Activated CD8-positive, alpha-beta T cell treated with anti-CD3 and anti-CD28 coated beads, Interleukin-2, amount 10 ng/mL, durations not matched to agents 7 days and 5 days (primary cell): Measurements from ENCODE around the gene AKR1C4. TPM values are rescaled to one million over a fixed set of nuclear protein-coding genes. Genes with fewer than 3 reads are reported as not detected.

Source experiments
- ATAC-seq: fragments of 150-1000 bp; cut with Tn5 transposase; one replicate; pipeline ENCODE4 v1.10.0; 2021; ENCODE audit warnings: moderate library complexity
- CTCF ChIA-PET: fragments of 350-600 bp; sonication (Branson Sonifier 250); formaldehyde crosslinking; loops from one replicate; lab custom pipeline; 2021; ENCODE audit warnings: antibody characterized with exemption; lab: Charles Lee
- POLR2A ChIA-PET: fragments of 350-600 bp; sonication (Branson Sonifier 250); formaldehyde crosslinking; loops from one replicate; lab custom pipeline; 2021; ENCODE audit warnings: antibody characterized with exemption; lab: Charles Lee
- DNase-seq: peaks from one replicate; pipeline ENCODE4 v3.0.0-alpha.2; 2020
- H3K27ac Mint-ChIP-seq: one replicate; pipeline ENCODE4 v1.8.0; 2021; ENCODE audit warnings: mild to moderate bottlenecking, mixed read lengths
- H3K27me3 Mint-ChIP-seq: one replicate; pipeline ENCODE4 v1.8.0; 2021; ENCODE audit warnings: low read depth, mixed read lengths
- H3K36me3 Mint-ChIP-seq: one replicate; pipeline ENCODE4 v1.8.0; 2021; ENCODE audit warnings: low read depth, mixed read lengths
- H3K4me1 Mint-ChIP-seq: one replicate; pipeline ENCODE4 v1.8.0; 2021; ENCODE audit warnings: low read depth, mixed read lengths
- H3K4me3 Mint-ChIP-seq: one replicate; pipeline ENCODE4 v1.8.0; 2021; ENCODE audit warnings: mild to moderate bottlenecking, mixed read lengths
- H3K9me3 Mint-ChIP-seq: one replicate; pipeline ENCODE4 v1.8.0; 2022; ENCODE audit warnings: mixed read lengths; ENCODE audit not compliant: insufficient read depth
- total RNA-seq, 2 experiments: library from RNA; stranded (reverse); gene quantifications; one replicate each; pipeline ENCODE4 v1.2.3, GENCODE V29; 2021

Gene AKR1C4
- total RNA-seq: not detected

DNA sequence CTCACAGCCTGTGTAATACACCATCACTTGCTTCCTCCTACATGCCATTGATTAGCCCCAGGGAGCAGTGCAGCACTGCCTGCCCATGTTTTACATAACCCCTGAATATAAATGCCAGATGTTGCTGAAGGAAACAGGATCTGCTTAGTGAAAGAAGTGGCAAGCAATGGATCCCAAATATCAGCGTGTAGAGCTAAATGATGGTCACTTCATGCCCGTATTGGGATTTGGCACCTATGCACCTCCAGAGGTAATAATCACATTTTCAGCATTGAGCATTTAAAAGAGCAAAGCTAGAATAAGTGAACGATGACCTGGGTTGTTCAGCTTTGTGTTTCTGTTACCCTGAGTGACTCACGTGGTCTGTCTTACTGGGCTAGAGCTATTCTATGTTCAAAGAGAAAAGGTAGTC, at the start of gene AKR1C4:
AKR1C4 (plus strand) TSS at position 136 of the 412 bp plus-strand sequence; CDS start at position 167, 31 bp downstream.
- ATAC-seq (no peak), DNase-seq (no peak)
- Mint-ChIP-seq H3K4me3 (no peak within 1 kb of the TSS), H3K36me3 (no peaks in the 10 kb centered on the region), H3K9me3 (no peaks in the 10 kb centered on the region), H3K27ac (no peak within 1 kb of the TSS), H3K27me3 (peaks cover 2% of the 10 kb centered on the region), H3K4me1 (no peaks in the 10 kb centered on the region)
- POLR2A ChIA-PET: interaction anchor here (0.6 kb wide), 1 partner anchor 36 kb away, joined by 3 read pairs; no protein-coding TSS in a partner anchor
- CTCF ChIA-PET: no interaction called here

DNA sequence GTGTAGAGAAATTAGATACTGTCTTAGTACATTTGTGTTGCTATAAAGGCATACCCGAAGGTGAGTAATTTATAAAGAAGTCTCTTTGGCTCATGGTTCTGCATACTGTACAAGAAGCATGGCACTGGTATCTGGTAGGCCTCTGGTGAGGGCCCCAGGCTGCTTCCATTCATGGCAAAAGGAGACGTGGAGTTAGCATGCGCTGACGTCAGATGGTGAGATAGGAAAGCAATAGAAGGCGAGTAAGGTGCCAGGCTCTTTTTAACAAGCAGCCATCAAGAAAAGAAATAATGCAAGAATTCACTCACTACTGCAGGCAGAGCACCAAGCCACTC, 49.8 kb upstream of the AKR1C4 start:
- H3K36me3 Mint-ChIP-seq: no peaks in the 10 kb centered on the region
- ChIA-PET POLR2A (no interaction called here), CTCF (no interaction called here)
- ATAC-seq: no peak
- no peak overlapping the region for H3K4me3 Mint-ChIP-seq
- peaks cover 4% of the 10 kb centered on the region for H3K27me3 Mint-ChIP-seq
- H3K27ac Mint-ChIP-seq: no peak overlapping the region
- H3K9me3 Mint-ChIP-seq: peaks cover 14% of the 10 kb centered on the region
- H3K4me1 Mint-ChIP-seq: no peaks in the 10 kb centered on the region
- no peak for DNase-seq

DNA sequence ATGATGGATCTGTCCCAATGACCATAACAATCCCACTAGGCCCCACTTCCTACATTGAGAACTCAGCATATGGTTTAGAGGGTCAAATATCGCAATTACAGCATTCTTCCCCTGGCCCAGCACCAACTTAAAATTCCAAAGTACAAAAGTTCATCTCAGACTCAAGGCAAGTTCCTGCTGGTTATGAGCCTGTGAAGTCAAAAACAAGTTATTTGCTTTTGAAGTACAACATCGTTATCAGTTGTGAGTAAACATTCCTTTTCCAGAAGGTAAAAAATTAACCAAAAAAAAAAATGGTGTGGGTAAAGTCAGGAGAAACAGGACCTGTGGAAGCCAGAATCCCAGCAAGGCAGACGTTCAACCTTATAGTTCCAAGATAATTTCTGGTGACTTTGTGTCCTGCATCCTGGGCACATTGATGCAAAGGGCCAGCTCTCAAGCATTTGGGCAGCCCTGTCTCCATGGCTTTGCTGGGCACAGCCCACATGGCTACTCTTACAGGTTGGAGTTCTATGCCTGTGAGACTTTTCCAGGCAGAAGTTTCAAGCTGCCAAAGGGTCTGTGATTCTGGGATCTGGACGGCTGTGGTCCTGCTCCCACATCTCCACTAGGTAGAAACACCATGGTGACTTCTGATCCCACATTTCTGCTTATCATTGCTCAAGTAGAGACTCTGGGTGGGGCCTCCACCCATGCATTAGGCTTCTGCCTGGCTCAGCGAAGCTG, 49.2 kb upstream of the AKR1C4 start:
- Mint-ChIP-seq H3K27me3 (peaks cover 4% of the 10 kb centered on the region), H3K36me3 (no peaks in the 10 kb centered on the region), H3K9me3 (peaks cover 14% of the 10 kb centered on the region), H3K27ac (no peak overlapping the region), H3K4me1 (no peaks in the 10 kb centered on the region), H3K4me3 (no peak overlapping the region)
- ATAC-seq (no peak), DNase-seq (no peak)
- POLR2A ChIA-PET: no interaction called here
- CTCF ChIA-PET: interaction anchor here (0.7 kb wide), 1 partner anchor 219 kb away, joined by 3 read pairs; no protein-coding TSS in a partner anchor

DNA sequence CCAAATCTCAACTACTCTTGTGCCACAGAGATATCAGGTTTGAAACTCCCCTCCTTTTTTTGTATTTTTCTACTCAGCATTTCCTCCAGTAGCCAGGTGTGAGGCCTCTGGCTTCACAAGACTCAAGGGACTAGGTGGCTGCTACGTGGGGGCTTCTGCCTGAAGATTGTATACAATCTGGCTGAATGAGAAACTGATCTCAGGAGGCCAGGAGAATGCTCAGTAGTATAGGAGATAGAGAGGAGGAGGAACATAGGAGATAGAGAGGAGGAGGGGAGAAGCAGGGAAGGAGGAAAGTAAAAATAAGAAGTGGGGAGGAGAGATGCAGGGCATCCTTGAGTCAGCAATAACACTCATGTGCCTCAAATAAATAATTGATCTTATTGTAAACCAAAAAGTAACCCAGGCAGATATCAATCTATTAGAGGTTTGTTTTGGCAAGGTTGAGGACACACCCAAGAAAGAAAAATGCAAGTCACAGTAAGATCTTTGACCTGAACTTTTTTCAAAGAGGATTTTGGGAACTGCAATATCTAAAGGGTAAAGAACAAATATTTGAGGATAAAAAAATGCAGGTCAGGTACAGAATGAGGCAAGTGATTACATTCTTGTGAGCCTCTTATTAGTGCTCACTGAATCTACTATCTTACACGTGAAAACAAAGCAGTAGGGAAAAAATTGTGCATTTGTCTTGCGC, 48.5 kb upstream of the AKR1C4 start:
- Mint-ChIP-seq H3K4me1 (no peaks in the 10 kb centered on the region), H3K9me3 (peaks cover 14% of the 10 kb centered on the region), H3K36me3 (no peaks in the 10 kb centered on the region), H3K27me3 (peaks cover 4% of the 10 kb centered on the region), H3K27ac (no peak overlapping the region), H3K4me3 (no peak overlapping the region)
- ATAC-seq (no peak), DNase-seq (no peak)
- ChIA-PET CTCF (interaction anchor here (0.7 kb wide), 1 partner anchor 220 kb away, joined by 3 read pairs; no protein-coding TSS in a partner anchor), POLR2A (no interaction called here)

DNA sequence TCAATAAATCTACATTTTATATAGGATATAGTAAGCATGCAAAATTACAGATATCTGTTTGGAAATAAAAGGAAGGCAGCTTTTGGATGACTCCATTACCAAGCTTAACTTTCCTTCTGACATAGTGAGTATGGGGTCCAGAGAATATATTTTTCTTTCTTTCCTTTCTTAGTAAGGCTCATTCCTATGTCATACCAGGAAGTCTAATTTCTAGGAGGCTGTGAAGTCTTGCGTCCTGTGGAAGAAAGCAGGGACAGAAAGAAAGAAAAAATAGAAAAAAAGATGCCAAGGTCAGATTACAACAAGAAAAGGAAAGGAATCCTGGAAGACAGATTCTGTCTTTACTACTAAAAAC, 48.0 kb upstream of the AKR1C4 start:
- H3K9me3 Mint-ChIP-seq: peaks cover 14% of the 10 kb centered on the region
- H3K36me3 Mint-ChIP-seq: no peaks in the 10 kb centered on the region
- ChIA-PET POLR2A (no interaction called here), CTCF (no interaction called here)
- H3K27me3 Mint-ChIP-seq: peaks cover 4% of the 10 kb centered on the region
- H3K27ac Mint-ChIP-seq: no peak overlapping the region
- ATAC-seq (no peak), DNase-seq (no peak)
- H3K4me3 Mint-ChIP-seq: no peak overlapping the region
- H3K4me1 Mint-ChIP-seq: no peaks in the 10 kb centered on the region

DNA sequence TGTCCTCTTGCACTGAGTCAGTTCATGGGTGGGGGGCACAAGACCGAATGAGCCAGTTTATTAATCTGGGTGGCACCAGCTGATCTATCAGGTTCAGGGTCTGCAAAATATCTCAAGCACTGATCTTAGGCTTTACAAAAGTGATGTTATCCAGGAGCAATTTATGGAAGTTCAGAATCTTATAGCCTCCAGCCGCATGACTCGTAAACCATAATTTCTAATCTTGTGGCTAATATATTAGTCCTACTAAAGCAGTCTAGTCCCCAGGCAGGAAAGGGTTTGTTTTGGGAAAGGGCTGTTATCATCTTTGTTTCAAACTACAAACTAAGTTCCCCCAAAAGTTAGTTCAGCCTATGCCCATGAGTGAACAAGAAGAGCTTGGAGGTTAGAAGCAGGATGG, 45.6 kb upstream of the AKR1C4 start:
- Mint-ChIP-seq H3K4me3 (no peak overlapping the region), H3K27ac (no peak overlapping the region), H3K36me3 (no peaks in the 10 kb centered on the region), H3K9me3 (peaks cover 14% of the 10 kb centered on the region), H3K4me1 (no peaks in the 10 kb centered on the region), H3K27me3 (peaks cover 4% of the 10 kb centered on the region)
- DNase-seq: no peak
- CTCF ChIA-PET: no interaction called here
- POLR2A ChIA-PET: no interaction called here
- no peak for ATAC-seq

DNA sequence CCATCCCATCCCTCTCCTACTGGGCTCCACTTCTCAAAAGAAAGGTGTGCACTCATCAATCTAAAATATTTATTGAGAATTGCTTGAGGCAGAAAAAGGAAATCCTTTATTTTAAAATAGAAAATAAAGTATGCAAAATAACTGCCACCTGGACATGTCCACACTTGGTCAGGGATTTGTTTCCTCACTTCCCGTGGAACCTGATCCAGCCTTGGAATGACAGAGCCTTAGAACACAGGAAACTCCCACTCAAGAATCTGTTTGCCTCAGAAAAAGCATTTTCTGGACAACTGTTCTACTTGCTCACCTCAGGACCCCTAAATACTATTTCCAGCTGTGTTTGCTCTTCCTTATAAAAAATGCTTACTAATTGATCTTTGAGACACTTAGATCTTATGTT, 40.7 kb upstream of the AKR1C4 start:
- Mint-ChIP-seq H3K4me1 (no peaks in the 10 kb centered on the region), H3K4me3 (no peak overlapping the region), H3K27ac (no peak overlapping the region), H3K36me3 (no peaks in the 10 kb centered on the region), H3K27me3 (peaks cover 1% of the 10 kb centered on the region), H3K9me3 (peaks cover 1% of the 10 kb centered on the region)
- ChIA-PET POLR2A (no interaction called here), CTCF (no interaction called here)
- no peak for DNase-seq
- ATAC-seq: no peak

DNA sequence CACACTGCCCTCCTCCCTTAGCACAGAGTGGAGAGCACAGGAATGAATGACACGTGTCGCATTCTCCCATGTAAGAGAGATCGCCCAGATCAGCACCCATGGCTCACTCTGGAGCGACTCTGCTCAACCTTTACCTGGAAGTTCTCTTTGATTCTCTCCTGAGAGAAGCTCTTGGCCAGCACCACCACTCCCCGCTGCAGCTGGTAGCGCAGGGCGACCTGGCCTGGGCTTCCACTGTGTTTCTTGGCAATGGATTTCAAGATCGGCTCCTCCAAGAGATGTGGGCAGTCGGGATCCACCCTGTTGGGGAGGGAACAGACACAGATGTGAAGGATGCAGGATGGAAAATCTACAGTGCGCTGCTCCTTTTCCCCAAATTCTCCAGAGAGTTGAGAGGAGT, 39.1 kb upstream of the AKR1C4 start:
- DNase-seq (no peak), ATAC-seq (no peak)
- Mint-ChIP-seq H3K27me3 (no peaks in the 10 kb centered on the region), H3K4me1 (no peaks in the 10 kb centered on the region), H3K36me3 (no peaks in the 10 kb centered on the region), H3K9me3 (no peaks in the 10 kb centered on the region), H3K4me3 (no peak overlapping the region), H3K27ac (no peak overlapping the region)
- POLR2A ChIA-PET: no interaction called here
- CTCF ChIA-PET: no interaction called here

DNA sequence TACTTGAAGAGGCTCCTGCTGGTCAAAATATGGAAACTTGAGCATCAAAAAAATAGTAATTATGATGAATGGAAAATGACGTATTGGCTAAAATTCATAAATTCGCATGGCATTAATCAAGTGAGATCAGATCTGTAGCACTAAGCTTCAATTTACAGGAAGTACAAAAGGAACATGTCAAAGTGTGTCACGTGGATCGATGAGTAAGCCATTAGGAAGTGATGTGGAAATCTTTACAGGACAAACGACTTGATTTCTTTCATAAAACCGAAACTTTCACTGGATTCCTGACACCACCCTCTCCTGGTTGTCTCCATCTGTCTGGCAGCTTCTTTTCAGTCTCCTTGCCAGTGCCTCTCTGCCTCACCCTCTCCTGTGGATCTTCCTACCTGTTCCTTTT, 37.5 kb upstream of the AKR1C4 start:
- Mint-ChIP-seq H3K36me3 (no peaks in the 10 kb centered on the region), H3K9me3 (peaks cover 8% of the 10 kb centered on the region), H3K27ac (no peak overlapping the region), H3K4me1 (no peaks in the 10 kb centered on the region), H3K4me3 (no peak overlapping the region), H3K27me3 (no peaks in the 10 kb centered on the region)
- ChIA-PET CTCF (no interaction called here), POLR2A (no interaction called here)
- ATAC-seq (no peak), DNase-seq (no peak)

DNA sequence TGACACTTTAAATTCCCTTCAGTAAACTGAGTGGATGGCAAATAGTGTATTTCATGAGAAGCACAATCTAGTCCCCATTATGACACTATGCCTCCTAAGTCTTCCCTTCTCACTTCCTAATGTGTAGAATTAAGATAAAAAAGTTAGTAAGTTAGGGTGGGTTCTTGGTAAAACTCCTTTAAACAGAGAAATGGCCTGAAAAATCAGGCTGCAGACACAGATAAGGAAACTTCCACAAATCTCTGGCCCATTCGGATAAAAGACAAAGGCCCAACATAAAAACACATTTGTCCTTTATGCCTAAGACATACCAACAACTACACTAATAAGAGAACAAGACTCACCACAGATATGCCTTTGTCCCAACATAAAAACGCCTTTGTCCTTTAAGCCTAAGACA, 33.1 kb upstream of the AKR1C4 start:
- ChIA-PET CTCF (no interaction called here), POLR2A (no interaction called here)
- no peak for DNase-seq
- Mint-ChIP-seq H3K36me3 (no peaks in the 10 kb centered on the region), H3K4me1 (no peaks in the 10 kb centered on the region), H3K27ac (no peak overlapping the region), H3K4me3 (no peak overlapping the region), H3K27me3 (no peaks in the 10 kb centered on the region), H3K9me3 (peaks cover 31% of the 10 kb centered on the region)
- no peak for ATAC-seq

DNA sequence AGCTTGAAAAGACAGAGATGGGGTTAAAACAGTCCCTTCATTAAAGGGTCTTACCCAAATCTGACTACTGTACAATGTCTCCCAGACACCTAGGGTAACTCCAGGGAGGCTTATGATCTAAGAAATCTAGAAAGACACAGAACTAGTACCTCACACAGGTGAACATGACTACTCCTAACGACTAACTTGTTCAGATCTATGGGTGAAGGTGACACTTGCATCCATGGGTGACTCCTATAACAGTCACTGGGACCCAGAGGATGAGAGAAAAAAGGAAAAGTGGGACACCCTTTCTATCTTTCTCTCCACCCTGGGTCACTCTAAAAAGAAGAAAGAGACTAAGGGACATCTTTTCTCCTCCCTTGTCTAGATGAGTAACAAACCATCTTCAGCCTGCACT, 30.9 kb upstream of the AKR1C4 start:
- no peak for DNase-seq
- H3K27me3 Mint-ChIP-seq: no peaks in the 10 kb centered on the region
- CTCF ChIA-PET: no interaction called here
- POLR2A ChIA-PET: no interaction called here
- no peak overlapping the region for H3K27ac Mint-ChIP-seq
- H3K4me1 Mint-ChIP-seq: no peaks in the 10 kb centered on the region
- H3K9me3 Mint-ChIP-seq: peaks cover 31% of the 10 kb centered on the region
- no peaks in the 10 kb centered on the region for H3K36me3 Mint-ChIP-seq
- no peak for ATAC-seq
- no peak overlapping the region for H3K4me3 Mint-ChIP-seq

DNA sequence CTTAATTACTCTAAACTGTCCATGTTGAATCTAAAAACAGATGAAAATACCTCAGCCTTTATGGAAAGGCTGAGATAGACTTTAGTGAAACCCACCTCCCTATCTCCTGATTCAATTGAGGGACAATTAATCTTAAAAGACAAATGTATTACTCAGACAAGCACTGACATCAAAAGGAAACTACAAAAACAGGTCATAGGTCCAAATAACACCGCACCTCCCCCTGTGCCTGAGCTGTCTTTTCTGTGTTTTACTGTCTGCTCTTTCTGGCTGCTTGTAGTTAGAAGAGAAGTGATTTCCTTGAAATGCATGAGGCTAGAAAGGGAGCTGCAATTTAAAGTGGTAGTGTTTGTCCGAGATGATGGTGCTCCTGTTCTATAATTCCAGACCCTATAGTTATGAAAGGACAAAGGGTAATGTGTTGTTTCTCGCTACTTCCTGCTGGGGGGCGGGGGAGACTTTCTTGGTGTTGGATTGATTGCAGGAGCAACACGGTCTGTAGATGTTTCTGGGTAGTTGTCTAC, 27.7 kb upstream of the AKR1C4 start:
- no peak for ATAC-seq
- Mint-ChIP-seq H3K36me3 (no peaks in the 10 kb centered on the region), H3K9me3 (peaks cover 24% of the 10 kb centered on the region), H3K27me3 (no peaks in the 10 kb centered on the region), H3K27ac (no peak overlapping the region), H3K4me1 (no peaks in the 10 kb centered on the region), H3K4me3 (no peak overlapping the region)
- CTCF ChIA-PET: no interaction called here
- DNase-seq: no peak
- POLR2A ChIA-PET: no interaction called here
